ENCODE measurements around the gene MTFMT.
"Not testable (repeated sequence)": the region's sequence is repeated elsewhere in the genome, so short reads cannot be mapped to it uniquely, and the experiment has no call there.

MTFMT gene

GRCh38 chr15:65028921-65029735, at the start of gene MTFMT:
Gene MTFMT, minus strand, starts transcription at chr15:65029639. Its CDS starts 26 bp downstream, at chr15:65029613.
- Histone ChIP-seq H3K9ac (ENCODE audit: low read length) (peak within 1 kb of the TSS; percentile 61), H3K27me3 (ENCODE audit: control insufficient read depth, insufficient read depth, low read length) (no peaks in the 10 kb centered on the region), H3K27ac (ENCODE audit: low read depth, low read length) (peak within 1 kb of the TSS; percentile 65), H3K4me3 (ENCODE audit: low read length) (peak within 1 kb of the TSS; percentile 54), H3K36me3 (ENCODE audit: control insufficient read depth, insufficient read depth, low read length) (no peaks in the 10 kb centered on the region), H3K4me1 (ENCODE audit: control insufficient read depth, insufficient read depth, low read length) (no peaks in the 10 kb centered on the region)

- Histone ChIP-seq H3K9ac (ENCODE audit: low read length) (no peak overlapping the region), H3K27ac (ENCODE audit: low read depth, low read length) (no peak overlapping the region), H3K4me3 (ENCODE audit: low read length) (no peak overlapping the region), H3K4me1 (ENCODE audit: control insufficient read depth, insufficient read depth, low read length) (peaks cover 4% of the 10 kb centered on the region), H3K27me3 (ENCODE audit: control insufficient read depth, insufficient read depth, low read length) (no peaks in the 10 kb centered on the region), H3K36me3 (ENCODE audit: control insufficient read depth, insufficient read depth, low read length) (no peaks in the 10 kb centered on the region)
Measured at GRCh38 chr15:65077981-65078352, 48.5 kb upstream of the MTFMT start.

- Histone ChIP-seq H3K4me3 (ENCODE audit: low read length) (no peak overlapping the region), H3K27ac (ENCODE audit: low read depth, low read length) (no peak overlapping the region), H3K36me3 (ENCODE audit: control insufficient read depth, insufficient read depth, low read length) (no peaks in the 10 kb centered on the region), H3K4me1 (ENCODE audit: control insufficient read depth, insufficient read depth, low read length) (no peaks in the 10 kb centered on the region), H3K9ac (ENCODE audit: low read length) (no peak overlapping the region), H3K27me3 (ENCODE audit: control insufficient read depth, insufficient read depth, low read length) (no peaks in the 10 kb centered on the region)
Measured at GRCh38 chr15:65077291-65077980, 48.0 kb upstream of the MTFMT start.

GRCh38 chr15:65076486-65077290, 47.2 kb upstream of the MTFMT start, which contains the start of gene KBTBD13:
Gene KBTBD13, plus strand, starts transcription at chr15:65076746. Its CDS starts 70 bp downstream, at chr15:65076816.
- no peak within 1 kb of the TSS for H3K27ac ChIP-seq (ENCODE audit: low read depth, low read length)
- no peak within 1 kb of the TSS for H3K9ac ChIP-seq (ENCODE audit: low read length)
- H3K4me3 ChIP-seq (ENCODE audit: low read length) = no peak within 1 kb of the TSS
- H3K27me3 ChIP-seq (ENCODE audit: control insufficient read depth, insufficient read depth, low read length) = no peaks in the 10 kb centered on the region
- H3K4me1 ChIP-seq (ENCODE audit: control insufficient read depth, insufficient read depth, low read length) = peaks cover 6% of the 10 kb centered on the region
- no peaks in the 10 kb centered on the region for H3K36me3 ChIP-seq (ENCODE audit: control insufficient read depth, insufficient read depth, low read length)

GRCh38 chr15:65075607-65076395, 46.4 kb upstream of the MTFMT start:
- H3K36me3 ChIP-seq (ENCODE audit: control insufficient read depth, insufficient read depth, low read length); H3K27me3 ChIP-seq (ENCODE audit: control insufficient read depth, insufficient read depth, low read length); H3K27ac ChIP-seq (ENCODE audit: low read depth, low read length); H3K9ac ChIP-seq (ENCODE audit: low read length); H3K4me3 ChIP-seq (ENCODE audit: low read length): not testable (repeated sequence)
- H3K4me1 ChIP-seq (ENCODE audit: control insufficient read depth, insufficient read depth, low read length) = peaks cover 15% of the 10 kb centered on the region

- not testable (repeated sequence) for H3K27me3 ChIP-seq (ENCODE audit: control insufficient read depth, insufficient read depth, low read length); H3K9ac ChIP-seq (ENCODE audit: low read length); H3K27ac ChIP-seq (ENCODE audit: low read depth, low read length); H3K4me3 ChIP-seq (ENCODE audit: low read length); H3K36me3 ChIP-seq (ENCODE audit: control insufficient read depth, insufficient read depth, low read length)
- H3K4me1 ChIP-seq (ENCODE audit: control insufficient read depth, insufficient read depth, low read length) = peaks cover 20% of the 10 kb centered on the region
Measured at GRCh38 chr15:65074946-65075345, 45.5 kb upstream of the MTFMT start.

GRCh38 chr15:65072617-65073016, 43.2 kb upstream of the MTFMT start:
- Histone ChIP-seq H3K36me3 (ENCODE audit: control insufficient read depth, insufficient read depth, low read length) (no peaks in the 10 kb centered on the region), H3K4me3 (ENCODE audit: low read length) (no peak overlapping the region), H3K27ac (ENCODE audit: low read depth, low read length) (no peak overlapping the region), H3K9ac (ENCODE audit: low read length) (no peak overlapping the region), H3K27me3 (ENCODE audit: control insufficient read depth, insufficient read depth, low read length) (no peaks in the 10 kb centered on the region), H3K4me1 (ENCODE audit: control insufficient read depth, insufficient read depth, low read length) (peaks cover 36% of the 10 kb centered on the region)

- peaks cover 36% of the 10 kb centered on the region for H3K4me1 ChIP-seq (ENCODE audit: control insufficient read depth, insufficient read depth, low read length)
- no peak overlapping the region for H3K9ac ChIP-seq (ENCODE audit: low read length)
- H3K4me3 ChIP-seq (ENCODE audit: low read length) = no peak overlapping the region
- H3K36me3 ChIP-seq (ENCODE audit: control insufficient read depth, insufficient read depth, low read length) = no peaks in the 10 kb centered on the region
- H3K27me3 ChIP-seq (ENCODE audit: control insufficient read depth, insufficient read depth, low read length) = no peaks in the 10 kb centered on the region
- peak overlapping the region; percentile 64 for H3K27ac ChIP-seq (ENCODE audit: low read depth, low read length)
Measured at GRCh38 chr15:65072027-65072426, 42.6 kb upstream of the MTFMT start.

GRCh38 chr15:65071381-65071811, 42.0 kb upstream of the MTFMT start:
- Histone ChIP-seq H3K27ac (ENCODE audit: low read depth, low read length) (peak overlapping the region; percentile 64), H3K27me3 (ENCODE audit: control insufficient read depth, insufficient read depth, low read length) (no peaks in the 10 kb centered on the region), H3K36me3 (ENCODE audit: control insufficient read depth, insufficient read depth, low read length) (no peaks in the 10 kb centered on the region), H3K4me3 (ENCODE audit: low read length) (no peak overlapping the region), H3K4me1 (ENCODE audit: control insufficient read depth, insufficient read depth, low read length) (peaks cover 36% of the 10 kb centered on the region), H3K9ac (ENCODE audit: low read length) (no peak overlapping the region)

GRCh38 chr15:65069779-65070546, 40.5 kb upstream of the MTFMT start:
- Histone ChIP-seq H3K36me3 (ENCODE audit: control insufficient read depth, insufficient read depth, low read length) (no peaks in the 10 kb centered on the region), H3K27me3 (ENCODE audit: control insufficient read depth, insufficient read depth, low read length) (no peaks in the 10 kb centered on the region), H3K27ac (ENCODE audit: low read depth, low read length) (peak overlapping the region; percentile 92), H3K4me3 (ENCODE audit: low read length) (no peak overlapping the region), H3K9ac (ENCODE audit: low read length) (no peak overlapping the region), H3K4me1 (ENCODE audit: control insufficient read depth, insufficient read depth, low read length) (peaks cover 43% of the 10 kb centered on the region)

GRCh38 chr15:65069179-65069578, 39.7 kb upstream of the MTFMT start:
- no peaks in the 10 kb centered on the region for H3K36me3 ChIP-seq (ENCODE audit: control insufficient read depth, insufficient read depth, low read length)
- peak overlapping the region; percentile 92 for H3K27ac ChIP-seq (ENCODE audit: low read depth, low read length)
- H3K9ac ChIP-seq (ENCODE audit: low read length) = no peak overlapping the region
- H3K27me3 ChIP-seq (ENCODE audit: control insufficient read depth, insufficient read depth, low read length) = no peaks in the 10 kb centered on the region
- no peak overlapping the region for H3K4me3 ChIP-seq (ENCODE audit: low read length)
- H3K4me1 ChIP-seq (ENCODE audit: control insufficient read depth, insufficient read depth, low read length) = peaks cover 43% of the 10 kb centered on the region

All from rectal smooth muscle tissue (tissue), 1 donor.